HUES48 (cell line): ENCODE results near the gene PRR12.
A peak's percentile ranks its signal among the peaks of the same experiment; 100 is the strongest.

Experiments
- H3K27ac ChIP-seq: one replicate; pipeline ENCODE4 v1.7.0; 2013; ENCODE audit warnings: low read depth, low read length, inconsistent platforms
- H3K27me3 ChIP-seq: 2 replicates; pipeline ENCODE4 v1.6.1; 2013; ENCODE audit warnings: mild to moderate bottlenecking, low read length; ENCODE audit not compliant: control insufficient read depth, insufficient read depth
- H3K36me3 ChIP-seq: 2 replicates; pipeline ENCODE4 v1.6.1; 2013; ENCODE audit warnings: low read length; ENCODE audit not compliant: control insufficient read depth, insufficient read depth
- H3K4me1 ChIP-seq: 2 replicates; pipeline ENCODE4 v1.6.1; 2013; ENCODE audit warnings: mild to moderate bottlenecking, low read length; ENCODE audit not compliant: control insufficient read depth, insufficient read depth
- H3K4me3 ChIP-seq: 2 replicates; pipeline ENCODE4 v1.5.1; 2013; ENCODE audit warnings: mild to moderate bottlenecking, low read depth, low read length
- H3K9ac ChIP-seq: 2 replicates; pipeline ENCODE4 v1.6.1; 2013; ENCODE audit warnings: mild to moderate bottlenecking, low read depth, low read length, moderate library complexity
- H3K9me3 ChIP-seq: 2 replicates; pipeline ENCODE4 v1.6.1; 2013; ENCODE audit warnings: low read length; ENCODE audit not compliant: control insufficient read depth, insufficient read depth

Gene PRR12

GRCh38 chr19:49580264-49581006 lies 10.5 kb upstream of the PRR12 start, which contains the start of gene NOSIP:
TSS of gene NOSIP (minus strand) at chr19:49580556. CDS start at chr19:49560691, 19,865 bp downstream.
- Histone ChIP-seq H3K4me3 (peak within 1 kb of the TSS; percentile 88), H3K36me3 (peaks cover 9% of the 10 kb centered on the region), H3K27me3 (no peaks in the 10 kb centered on the region), H3K4me1 (peaks cover 15% of the 10 kb centered on the region), H3K9ac (peak within 1 kb of the TSS; percentile 70), H3K27ac (peak within 1 kb of the TSS; percentile 61), H3K9me3 (no peaks in the 10 kb centered on the region)

GRCh38 chr19:49581007-49581508 lies 9.9 kb upstream of the PRR12 start, which contains the start of gene PRRG2:
TSS of gene PRRG2 (plus strand) at chr19:49581316. CDS start at chr19:49583220, 1,904 bp downstream.
- Histone ChIP-seq H3K9ac (peak within 1 kb of the TSS; percentile 70), H3K4me3 (peak within 1 kb of the TSS; percentile 88), H3K4me1 (peaks cover 15% of the 10 kb centered on the region), H3K9me3 (no peaks in the 10 kb centered on the region), H3K27ac (peak within 1 kb of the TSS; percentile 61), H3K36me3 (peaks cover 6% of the 10 kb centered on the region), H3K27me3 (no peaks in the 10 kb centered on the region)

- Histone ChIP-seq H3K4me3 (no peak overlapping the region), H3K4me1 (peaks cover 15% of the 10 kb centered on the region), H3K36me3 (0 out of 2 replicates have a peak, but pooled peaks cover 1% of the 10 kb centered on the region), H3K27ac (no peak overlapping the region), H3K9me3 (no peaks in the 10 kb centered on the region), H3K27me3 (no peaks in the 10 kb centered on the region), H3K9ac (no peak overlapping the region)
Observed at GRCh38 chr19:49583239-49583638, 7.7 kb upstream of the PRR12 start.

GRCh38 chr19:49585023-49585422 lies 6.0 kb upstream of the PRR12 start:
- Histone ChIP-seq H3K9ac (no peak overlapping the region), H3K9me3 (no peaks in the 10 kb centered on the region), H3K4me3 (no peak overlapping the region), H3K36me3 (no peaks in the 10 kb centered on the region), H3K4me1 (peaks cover 9% of the 10 kb centered on the region), H3K27ac (no peak overlapping the region), H3K27me3 (no peaks in the 10 kb centered on the region)

GRCh38 chr19:49587227-49587626 lies 3.8 kb upstream of the PRR12 start:
- Histone ChIP-seq H3K36me3 (no peaks in the 10 kb centered on the region), H3K4me1 (peaks cover 4% of the 10 kb centered on the region; the same call in 1 of the 2 replicates), H3K27ac (no peak overlapping the region), H3K9ac (no peak overlapping the region), H3K4me3 (no peak overlapping the region), H3K9me3 (no peaks in the 10 kb centered on the region), H3K27me3 (no peaks in the 10 kb centered on the region)

- Histone ChIP-seq H3K36me3 (0 out of 2 replicates have a peak, but pooled peaks cover under 1% of the 10 kb centered on the region), H3K9me3 (no peaks in the 10 kb centered on the region), H3K4me1 (peaks cover 4% of the 10 kb centered on the region; the same call in 1 of the 2 replicates), H3K9ac (no peak overlapping the region), H3K4me3 (no peak overlapping the region), H3K27ac (no peak overlapping the region), H3K27me3 (no peaks in the 10 kb centered on the region)
Observed at GRCh38 chr19:49588365-49589122, 2.4 kb upstream of the PRR12 start.

GRCh38 chr19:49589502-49589905 lies 1.5 kb upstream of the PRR12 start:
- peaks cover 9% of the 10 kb centered on the region for H3K4me1 ChIP-seq
- no peaks in the 10 kb centered on the region for H3K9me3 ChIP-seq
- no peak overlapping the region for H3K27ac ChIP-seq
- H3K27me3 ChIP-seq, result no peaks in the 10 kb centered on the region
- H3K4me3 ChIP-seq, result no peak overlapping the region
- H3K36me3 ChIP-seq, result peaks cover 10% of the 10 kb centered on the region
- no peak overlapping the region for H3K9ac ChIP-seq

GRCh38 chr19:49590071-49590970 lies 661 bp upstream of the PRR12 start:
- H3K4me3 ChIP-seq, result peak overlapping the region; percentile 75

GRCh38 chr19:49591731-49592485 lies 926 bp downstream of the PRR12 start:
- peak overlapping the region; percentile 99 for H3K27ac ChIP-seq
- H3K4me1 ChIP-seq, result peaks cover 6% of the 10 kb centered on the region
- H3K4me3 ChIP-seq, result peak overlapping the region; percentile 75
- no peaks in the 10 kb centered on the region for H3K9me3 ChIP-seq
- peaks cover 29% of the 10 kb centered on the region for H3K36me3 ChIP-seq
- peak overlapping the region; percentile 86 for H3K9ac ChIP-seq
- H3K27me3 ChIP-seq, result no peaks in the 10 kb centered on the region

More at GRCh38 chr19:49590071-49590970, 661 bp upstream of the PRR12 start:
- H3K27me3 ChIP-seq, result no peaks in the 10 kb centered on the region
- peak overlapping the region; percentile 99 for H3K27ac ChIP-seq
- no peaks in the 10 kb centered on the region for H3K9me3 ChIP-seq
- peaks cover 6% of the 10 kb centered on the region for H3K4me1 ChIP-seq
- H3K9ac ChIP-seq, result peak overlapping the region; percentile 90
- peaks cover 15% of the 10 kb centered on the region for H3K36me3 ChIP-seq
